Keratinocyte (primary cell): ENCODE results near the gene THOC2.

Source experiments
- CTCF ChIP-seq, 3 experiments: IDR thresholded peaks in 1 of 3; conservative IDR thresholded peaks in 1 of 3; optimal IDR thresholded peaks in 1 of 3; 2 replicates in 2 of 3; 3 replicates in 1 of 3; pipeline versions ENCODE3 to v1.5.1; 2011; ENCODE audit warnings: low read length in 3 of 3, mild to moderate bottlenecking in 3 of 3, moderate library complexity in 2 of 3, control low read depth in 1 of 3, inconsistent platforms in 1 of 3; ENCODE audit not compliant: insufficient read depth in 2 of 3; ENCODE audit errors: extremely low read depth in 1 of 3
- EZH2 ChIP-seq: IDR thresholded peaks from one replicate; pipeline ENCODE4 v1.6.1; 2012; ENCODE audit warnings: inconsistent platforms, mild to moderate bottlenecking, low read length, moderate library complexity

GRCh38 chrX:123588723-123589122, 144.1 kb downstream of the THOC2 start:
- TF ChIP-seq CTCF (optimal IDR thresholded peaks at IDR 0.05 in 1 of 3, IDR thresholded peaks at IDR 0.05 in 1 of 3, conservative IDR thresholded peaks at IDR 0.05 in 1 of 3; ENCODE audit: extremely low read depth in 1 of 3, insufficient read depth in 2 of 3, low read length in 3 of 3) (no peak), EZH2 (no peak)
